Upper lobe of right lung (tissue), 1 donor: ENCODE data around the gene ADAMTSL3. TPM values are rescaled to one million over a fixed set of nuclear protein-coding genes. Genes with fewer than 3 reads are reported as not detected.

ENCODE experiments used
- ATAC-seq: fragments of 200-7000 bp; cut with Tn5 transposase; one replicate; pipeline ENCODE4 v1.9.1; 2020; ENCODE audit warnings: mild to moderate bottlenecking, moderate library complexity
- DNase-seq: peaks from one replicate; pipeline ENCODE4 v3.0.0-alpha.2; 2020
- H3K27ac ChIP-seq: fragments of 200-600 bp; one replicate; pipeline ENCODE4 v1.8.0; 2022
- H3K27me3 ChIP-seq: fragments of 200-600 bp; one replicate; pipeline ENCODE4 v1.8.0; 2022; ENCODE audit warnings: mild to moderate bottlenecking
- H3K36me3 ChIP-seq: fragments of 200-600 bp; one replicate; pipeline ENCODE4 v1.8.0; 2022
- H3K4me1 ChIP-seq: fragments of 200-600 bp; one replicate; pipeline ENCODE4 v1.8.0; 2022
- H3K4me3 ChIP-seq: fragments of 200-600 bp; one replicate; pipeline ENCODE4 v1.8.0; 2022; ENCODE audit warnings: mild to moderate bottlenecking
- H3K9me3 ChIP-seq: fragments of 200-600 bp; one replicate; pipeline ENCODE4 v1.8.0; 2022
- CTCF ChIP-seq: fragments of 200-600 bp; IDR thresholded peaks from one replicate; pipeline ENCODE4 v1.8.0; 2022; ENCODE audit warnings: antibody characterized with exemption
- intact Hi-C: fragments of 100-400 bp; cut with DNase I; formaldehyde crosslinking; loops from one replicate; pipeline ENCODE4 v1.11.0; 2022
- total RNA-seq: library from RNA; stranded (reverse); fragmentation: NEBNext Ultra II Directional; extraction: Animal tissue kit (Norgen Biotek cat#: 25700); gene quantifications from one replicate; pipeline ENCODE4 v1.2.1, GENCODE V29; 2021
- donor health status: DM: no; HTN: yes; CAD: no; lungs with severe emphysema.

The ADAMTSL3 gene
- total RNA-seq, 1 donor from 2014 or later: 26.2 TPM

GRCh38 chr15:83926116-83926515 lies 272.2 kb downstream of the ADAMTSL3 start:
- Histone ChIP-seq H3K27ac (no peak overlapping the region), H3K27me3 (no peaks in the 10 kb centered on the region), H3K4me1 (no peaks in the 10 kb centered on the region), H3K36me3 (no peaks in the 10 kb centered on the region), H3K4me3 (no peak overlapping the region), H3K9me3 (no peaks in the 10 kb centered on the region)
- intact Hi-C loops: no loop called here
- no peak for TF ChIP-seq CTCF
- ATAC-seq (no peak), DNase-seq (no peak)

GRCh38 chr15:83927704-83928391 lies 273.9 kb downstream of the ADAMTSL3 start:
- no peak overlapping the region for H3K27ac ChIP-seq
- intact Hi-C loops: no loop called here
- ATAC-seq (no peak), DNase-seq (no peak)
- no peak for TF ChIP-seq CTCF
- no peak overlapping the region for H3K4me3 ChIP-seq
- no peaks in the 10 kb centered on the region for H3K9me3 ChIP-seq
- H3K36me3 ChIP-seq: no peaks in the 10 kb centered on the region
- no peaks in the 10 kb centered on the region for H3K27me3 ChIP-seq
- no peaks in the 10 kb centered on the region for H3K4me1 ChIP-seq

- Histone ChIP-seq H3K27ac (no peak overlapping the region), H3K36me3 (no peaks in the 10 kb centered on the region), H3K4me1 (no peaks in the 10 kb centered on the region), H3K27me3 (no peaks in the 10 kb centered on the region), H3K9me3 (no peaks in the 10 kb centered on the region), H3K4me3 (no peak overlapping the region)
- no peak for DNase-seq
- TF ChIP-seq CTCF: no peak
- ATAC-seq: no peak
- intact Hi-C loops: no loop called here
Measured at GRCh38 chr15:83928392-83928734, 274.4 kb downstream of the ADAMTSL3 start.

GRCh38 chr15:83928878-83929418 lies 275.0 kb downstream of the ADAMTSL3 start:
- intact Hi-C loops: no loop called here

GRCh38 chr15:83929619-83930018 lies 275.7 kb downstream of the ADAMTSL3 start:
- Histone ChIP-seq H3K9me3 (no peaks in the 10 kb centered on the region), H3K36me3 (no peaks in the 10 kb centered on the region), H3K4me3 (no peak overlapping the region), H3K4me1 (no peaks in the 10 kb centered on the region), H3K27ac (no peak overlapping the region), H3K27me3 (no peaks in the 10 kb centered on the region)
- intact Hi-C loops: no loop called here
- DNase-seq (no peak), ATAC-seq (no peak)
- TF ChIP-seq CTCF: no peak

More at GRCh38 chr15:83928878-83929418, 275.0 kb downstream of the ADAMTSL3 start:
- Histone ChIP-seq H3K27ac (no peak overlapping the region), H3K4me1 (no peaks in the 10 kb centered on the region), H3K4me3 (no peak overlapping the region), H3K36me3 (no peaks in the 10 kb centered on the region), H3K9me3 (no peaks in the 10 kb centered on the region), H3K27me3 (no peaks in the 10 kb centered on the region)
- DNase-seq (no peak), ATAC-seq (no peak)
- TF ChIP-seq CTCF: no peak
